Stimulated activated CD8-positive, alpha-beta memory T cell treated with anti-CD3 and anti-CD28 coated beads, Interleukin-7, amount 100 ng/mL, for 4 hours (primary cell): ENCODE measurements around the gene SLC30A7.

ENCODE experiments used
- DNase-seq, 2 donors: peaks; one replicate each; pipeline ENCODE4 v3.0.0-alpha.2; 2020; ENCODE audit warnings: low read depth in 2 of 2

The SLC30A7 gene

DNA sequence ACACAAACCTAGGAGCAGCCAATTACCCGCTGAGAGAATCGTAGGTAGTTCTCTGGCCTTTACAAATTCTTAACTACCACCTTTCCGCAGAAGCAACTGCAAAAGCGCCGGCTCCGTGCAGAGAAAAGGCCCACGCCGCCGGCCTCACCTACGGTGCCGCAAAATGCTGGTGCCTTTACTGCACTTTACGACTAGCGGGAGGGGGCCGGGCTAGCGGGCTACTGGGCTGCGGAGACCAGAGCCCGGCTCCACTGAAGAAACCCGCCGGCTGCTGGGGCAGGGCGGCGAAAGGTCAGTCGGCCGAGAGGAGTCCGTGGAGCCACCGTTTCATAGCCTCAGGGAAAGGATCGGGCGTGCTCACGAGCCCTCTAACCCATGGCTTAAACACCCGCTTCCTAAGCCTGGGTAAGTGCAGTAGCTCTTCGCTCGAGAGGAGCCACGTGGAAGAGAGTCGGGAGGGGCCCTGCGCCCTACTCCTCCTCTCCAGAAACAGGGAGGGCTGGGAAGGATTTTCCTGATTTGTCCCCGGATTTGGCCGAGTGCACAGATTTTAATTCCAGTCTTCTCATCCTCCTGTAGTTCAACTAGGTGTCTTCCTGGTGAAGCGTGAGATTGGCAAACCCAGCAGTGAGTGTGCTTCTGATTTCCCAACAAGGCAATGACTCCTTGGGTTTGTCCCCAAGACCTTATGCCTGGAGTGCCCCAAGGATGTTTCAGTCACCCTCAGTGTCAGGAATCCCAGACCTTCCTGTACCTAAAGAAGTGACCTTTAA lies 130.0 kb downstream of the SLC30A7 start, which contains the start of gene DPH5:
Gene DPH5, minus strand, starts transcription at position 128 of the 773 bp plus-strand sequence. CDS start 341 bp downstream, outside the sequence.
- DNase-seq, result peak; percentile 85 to 86

DNA sequence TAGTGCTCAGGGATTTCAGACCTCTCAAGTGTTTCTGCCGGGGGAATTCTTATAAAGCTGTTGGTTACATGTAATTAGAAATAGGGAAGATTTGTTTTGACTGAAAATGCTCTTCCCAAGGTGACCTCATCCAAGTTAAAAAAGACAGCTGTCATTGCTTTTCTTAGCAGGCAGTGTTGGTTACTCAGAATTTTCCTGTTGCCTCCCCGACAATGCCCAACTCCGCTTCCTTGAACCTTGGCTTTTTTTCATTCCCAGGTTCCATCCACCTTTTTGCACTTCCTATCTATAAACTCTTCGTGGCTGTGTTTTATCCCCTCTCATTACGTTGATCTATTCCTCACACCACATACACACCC lies 130.5 kb downstream of the SLC30A7 start:
- no peak for DNase-seq

DNA sequence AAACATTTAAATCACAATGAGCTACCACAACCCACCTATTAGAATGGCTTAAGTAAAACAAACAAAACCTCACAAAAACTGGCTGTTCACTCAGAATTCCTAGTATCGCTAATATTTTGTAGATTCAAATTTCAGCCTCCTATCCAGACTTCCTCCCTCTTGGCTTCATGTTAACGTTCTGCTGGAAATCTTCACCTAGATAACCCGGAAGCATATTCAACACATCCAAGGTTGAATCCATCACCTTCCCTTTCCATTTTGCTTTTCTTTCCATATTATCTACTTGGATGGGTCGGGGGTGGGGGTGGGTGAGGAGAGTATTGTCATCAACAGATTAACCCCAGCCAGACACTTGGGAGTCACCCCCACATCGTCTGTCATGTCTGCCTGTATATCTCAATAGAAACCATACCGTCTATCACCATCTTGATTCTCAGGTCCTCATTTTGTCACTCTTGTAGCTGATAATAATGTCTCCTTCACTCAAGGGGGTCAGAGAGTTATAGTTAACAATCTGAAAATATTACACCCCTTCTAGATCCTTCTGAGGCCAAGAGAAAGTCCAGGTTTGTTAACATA lies 131.4 kb downstream of the SLC30A7 start:
- no peak for DNase-seq

DNA sequence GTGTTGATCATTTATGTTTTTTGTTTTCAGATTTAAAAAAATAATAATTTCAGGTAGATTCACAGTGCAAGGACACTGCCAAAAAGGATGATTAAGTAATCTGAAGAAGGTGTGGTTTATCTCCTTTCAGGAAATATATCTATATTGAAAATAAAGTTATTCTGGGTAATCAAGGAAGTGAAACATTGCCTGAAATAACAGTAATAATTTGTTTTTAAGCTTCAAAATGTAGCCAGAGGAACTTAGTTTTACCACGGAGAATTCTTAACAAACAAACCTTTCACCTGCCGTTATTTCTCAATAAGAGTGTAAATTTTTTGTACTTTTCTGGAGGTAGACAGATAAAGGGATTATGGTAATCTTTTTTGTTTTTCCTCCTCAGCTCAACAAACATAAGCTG lies 132.6 kb downstream of the SLC30A7 start:
- DNase-seq, result no peak

DNA sequence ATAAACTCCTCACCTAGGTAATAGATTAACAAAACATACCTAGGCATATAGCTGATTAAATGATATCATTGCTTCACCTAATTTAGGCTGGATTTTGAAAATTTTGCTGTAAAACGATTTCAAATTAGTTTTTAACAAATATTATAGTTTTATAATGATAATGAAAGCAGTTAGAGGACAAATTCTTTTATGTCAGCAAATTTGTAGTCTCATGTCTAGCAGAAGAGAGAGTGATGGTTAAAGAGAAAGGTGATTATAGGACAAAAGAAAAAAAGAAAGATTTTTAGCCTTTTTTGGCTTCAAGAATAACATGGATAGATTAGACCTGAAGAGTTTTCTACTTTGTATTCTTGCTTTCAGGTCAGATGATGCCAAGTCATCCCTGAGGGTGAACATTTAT lies 133.3 kb downstream of the SLC30A7 start:
- no peak for DNase-seq

DNA sequence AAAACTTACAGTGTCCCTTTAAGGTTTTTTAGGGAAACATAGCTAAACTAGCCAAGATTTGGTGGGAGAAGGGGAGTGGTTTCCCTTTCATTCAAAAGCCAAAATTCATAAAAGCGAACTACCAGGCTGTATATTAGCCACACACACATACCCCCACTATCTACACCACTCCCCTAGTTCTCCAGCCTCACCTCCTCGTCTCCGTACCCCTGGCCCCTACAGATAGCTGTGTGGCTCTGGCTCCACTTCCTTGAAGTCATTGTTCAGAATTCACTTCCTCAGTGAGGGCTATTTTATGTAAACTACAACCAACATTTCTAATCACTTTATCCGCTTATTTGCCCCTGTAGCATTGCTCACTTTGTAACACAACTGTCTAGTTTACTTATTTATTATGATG lies 135.0 kb downstream of the SLC30A7 start:
- no peak for DNase-seq
